GM13977 (cell line): ENCODE data around the gene MLXIPL.
"Not testable (repeated sequence)": the region's sequence is repeated elsewhere in the genome, so short reads cannot be mapped to it uniquely, and the experiment has no call there.

Experiments
- DNase-seq: peaks from one replicate; pipeline ENCODE4 v3.0.0; 2012; ENCODE audit warnings: low spot score
- CTCF ChIP-seq: IDR thresholded peaks from 2 replicates; pipeline ENCODE4 v1.5.1; 2012; ENCODE audit warnings: mild to moderate bottlenecking, control low read depth; ENCODE audit not compliant: insufficient read depth; ENCODE audit errors: extremely low read depth, missing control alignments
- in situ Hi-C: fragments of 300-500 bp; cut with MboI; formaldehyde crosslinking; loops from one replicate; pipeline ENCODE4 v1.12.0; 2022; ENCODE audit warnings: low sequenced_read_pairs, low pct_unique_long_range_greater_than_20kb, mixed read lengths, inconsistent platforms; ENCODE audit not compliant: unreplicated experiment

Gene MLXIPL

GRCh38 chr7:73612598-73613269 is 11.6 kb downstream of the MLXIPL start:
- in situ Hi-C loops, result loop anchor here (10.0 to 25.0 kb wide), 2 partner anchors 122 to 250 kb away; partner anchors contain the start of genes ABHD11 and TMEM270
- no peak for DNase-seq
- peak; percentile 10 for TF ChIP-seq CTCF

GRCh38 chr7:73611017-73611555 is 13.2 kb downstream of the MLXIPL start:
- in situ Hi-C loops, result loop anchor here (10.0 to 25.0 kb wide), 2 partner anchors 124 to 251 kb away; partner anchors contain the start of genes ABHD11 and TMEM270
- DNase-seq, result no peak
- TF ChIP-seq CTCF, result no peak

GRCh38 chr7:73610105-73610504 is 14.2 kb downstream of the MLXIPL start:
- in situ Hi-C loops, result loop anchor here (10.0 to 25.0 kb wide), 2 partner anchors 125 to 252 kb away; partner anchors contain the start of genes ABHD11 and TMEM270
- no peak for DNase-seq
- TF ChIP-seq CTCF, result no peak

GRCh38 chr7:73607692-73607983 is 16.7 kb downstream of the MLXIPL start:
- not testable (repeated sequence) for DNase-seq
- in situ Hi-C loops, result loop anchor here (25.0 kb wide), 1 partner anchor 255 kb away; the partner anchor contains the start of gene TMEM270

GRCh38 chr7:73606801-73607691 is 17.3 kb downstream of the MLXIPL start:
- in situ Hi-C loops, result loop anchor here (25.0 kb wide), 1 partner anchor 255 kb away; the partner anchor contains the start of gene TMEM270
- DNase-seq, result peak; percentile 88
- TF ChIP-seq CTCF, result peak; percentile 95

- TF ChIP-seq CTCF, result no peak
- in situ Hi-C loops, result loop anchor here (25.0 kb wide), 1 partner anchor 257 kb away; the partner anchor contains the start of gene TMEM270
- DNase-seq, result no peak
Measured at GRCh38 chr7:73605601-73606220, 18.6 kb downstream of the MLXIPL start.
